Coronary artery (tissue), 2 donors: Measurements from ENCODE around the gene FANCC.

Experiments
- DNase-seq: peaks from one replicate; pipeline ENCODE4 v3.0.0-alpha.2; 2017; ENCODE audit warnings: low spot score
- H3K27ac ChIP-seq, 2 donors: fragments of 200-600 bp; sonication (generic); one replicate each; pipeline ENCODE4 v1.5.1; 2016 to 2019
- H3K4me3 ChIP-seq: fragments of 200-600 bp; sonication (generic); 2 replicates; pipeline ENCODE4 v1.5.1; 2016; ENCODE audit warnings: mild to moderate bottlenecking, moderate library complexity
- CTCF ChIP-seq: fragments of 200-600 bp; sonication (generic); IDR thresholded peaks from one replicate; pipeline ENCODE4 v1.5.1; 2019; ENCODE audit warnings: antibody characterized with exemption

The FANCC gene

GRCh38 chr9:95127249-95128176, 190.0 kb downstream of the FANCC start:
- H3K27ac ChIP-seq, result peak overlapping the region; percentile 66 to 74

GRCh38 chr9:95126739-95127138, 190.8 kb downstream of the FANCC start:
- peak; percentile 75 for DNase-seq
- no peak for TF ChIP-seq CTCF
- peak overlapping the region; percentile 63 for H3K4me3 ChIP-seq
- H3K27ac ChIP-seq, result peak overlapping the region; percentile 66 to 74

More at GRCh38 chr9:95127249-95128176, 190.0 kb downstream of the FANCC start:
- DNase-seq, result peak; percentile 90
- H3K4me3 ChIP-seq, result peak overlapping the region; percentile 63
- peak; percentile 91 for TF ChIP-seq CTCF

- TF ChIP-seq CTCF, result no peak
- peak overlapping the region in 1 of 2 donors; percentile 65 for H3K27ac ChIP-seq
- H3K4me3 ChIP-seq, result no peak overlapping the region
- DNase-seq, result no peak
Observed at GRCh38 chr9:95125652-95126051, 191.9 kb downstream of the FANCC start.

GRCh38 chr9:95124582-95125367, 192.7 kb downstream of the FANCC start:
- H3K27ac ChIP-seq, result peak overlapping the region in 1 of 2 donors; percentile 38
- TF ChIP-seq CTCF, result no peak
- DNase-seq, result no peak
- no peak overlapping the region for H3K4me3 ChIP-seq

- Histone ChIP-seq H3K27ac (peak overlapping the region in 1 of 2 donors; percentile 17), H3K4me3 (no peak overlapping the region)
- peak; percentile 14 for DNase-seq
- TF ChIP-seq CTCF, result no peak
Observed at GRCh38 chr9:95120781-95121370, 196.6 kb downstream of the FANCC start.

GRCh38 chr9:95118596-95118995, 198.9 kb downstream of the FANCC start:
- Histone ChIP-seq H3K27ac (peak overlapping the region; percentile 9 to 68), H3K4me3 (no peak overlapping the region)
- DNase-seq, result no peak
- TF ChIP-seq CTCF, result no peak
